CD14-positive monocyte (primary cell): ENCODE data around the gene SLFN12L. TPM values are rescaled to one million over a fixed set of nuclear protein-coding genes. Genes with fewer than 3 reads are reported as not detected.
"Not testable (repeated sequence)": the region's sequence is repeated elsewhere in the genome, so short reads cannot be mapped to it uniquely, and the experiment has no call there.

Experiments used
- DNase-seq, 3 donors: peaks; one replicate each; pipeline ENCODE4 v3.0.0-alpha.2; 2011 to 2022
- H2AFZ ChIP-seq: 2 replicates; pipeline ENCODE4 v1.6.0; 2012; ENCODE audit warnings: mild to moderate bottlenecking, low read depth, low read length, inconsistent platforms; ENCODE audit not compliant: insufficient read depth, poor library complexity, severe bottlenecking
- H3K27ac ChIP-seq, 2 donors: 1 replicate in 1 of 2; 2 replicates in 1 of 2; pipeline ENCODE4 v1.5.1; 2012 to 2013; ENCODE audit warnings: low read length in 2 of 2, control low read depth in 1 of 2, inconsistent platforms in 1 of 2, low read depth in 1 of 2, mild to moderate bottlenecking in 1 of 2
- H3K27me3 ChIP-seq, 2 donors: one replicate each; pipeline versions ENCODE4 v1.6.0 to v1.6.1; 2011 to 2013; ENCODE audit warnings: low read length in 2 of 2; ENCODE audit not compliant: control insufficient read depth in 2 of 2, insufficient read depth in 2 of 2
- H3K36me3 ChIP-seq, 2 donors: replicated peaks in 1 of 2; 1 replicate in 1 of 2; 2 replicates in 1 of 2; pipeline versions ENCODE4 v1.5.1 to v1.6.1; 2012 to 2013; ENCODE audit warnings: low read length in 2 of 2, control low read depth in 1 of 2, inconsistent platforms in 1 of 2, mild to moderate bottlenecking in 1 of 2; ENCODE audit not compliant: insufficient read depth in 2 of 2, control insufficient read depth in 1 of 2
- H3K4me1 ChIP-seq, 2 donors: 1 replicate in 1 of 2; 2 replicates in 1 of 2; pipeline versions ENCODE4 v1.5.1 to v1.6.1; 2012 to 2013; ENCODE audit warnings: low read length in 2 of 2, control low read depth in 1 of 2, inconsistent platforms in 1 of 2, mild to moderate bottlenecking in 1 of 2, moderate library complexity in 1 of 2; ENCODE audit not compliant: insufficient read depth in 2 of 2, control insufficient read depth in 1 of 2
- H3K4me2 ChIP-seq: replicated peaks from 2 replicates; pipeline ENCODE3; 2012; ENCODE audit warnings: low read length, moderate library complexity, mild to moderate bottlenecking; ENCODE audit not compliant: poor library complexity, severe bottlenecking; ENCODE audit errors: extremely low read depth
- H3K4me3 ChIP-seq, 3 experiments: fragments of 200-600 bp in 1 of 3; sonication (generic) in 1 of 3; replicated peaks in 1 of 3; 1 replicate in 2 of 3; 2 replicates in 1 of 3; pipeline ENCODE4 v1.5.1; 2011 to 2013; ENCODE audit warnings: low read length in 3 of 3, mild to moderate bottlenecking in 3 of 3, control low read depth in 2 of 3, low read depth in 2 of 3, inconsistent platforms in 1 of 3, moderate library complexity in 1 of 3
- H3K79me2 ChIP-seq: 2 replicates; pipeline ENCODE4 v1.6.0; 2012; ENCODE audit warnings: mild to moderate bottlenecking, control low read depth, inconsistent platforms, low read length, moderate library complexity; ENCODE audit not compliant: insufficient read depth
- H3K9ac ChIP-seq: 2 replicates; pipeline ENCODE4 v1.6.0; 2017; ENCODE audit warnings: low read length, mild to moderate bottlenecking; ENCODE audit not compliant: insufficient read depth, poor library complexity, severe bottlenecking
- H3K9me3 ChIP-seq, 2 donors: replicated peaks in 1 of 2; 1 replicate in 1 of 2; 2 replicates in 1 of 2; pipeline versions ENCODE4 v1.5.1 to v1.6.1; 2012 to 2013; ENCODE audit warnings: low read length in 2 of 2, control low read depth in 1 of 2; ENCODE audit not compliant: control insufficient read depth in 1 of 2, insufficient read depth in 1 of 2
- H4K20me1 ChIP-seq: 2 replicates; pipeline ENCODE4 v1.6.0; 2012; ENCODE audit warnings: mild to moderate bottlenecking, low read length, control low read depth, moderate library complexity; ENCODE audit not compliant: insufficient read depth
- H3K27ac Mint-ChIP-seq, 7 donors: one replicate each; pipeline ENCODE4 v1.8.0; 2020; ENCODE audit warnings: mild to moderate bottlenecking in 7 of 7, mixed read lengths in 7 of 7, moderate library complexity in 6 of 7, inconsistent platforms in 2 of 7
- H3K27me3 Mint-ChIP-seq, 3 donors: one replicate each; pipeline ENCODE4 v1.8.0; 2021 to 2022; ENCODE audit warnings: low read depth in 3 of 3, mild to moderate bottlenecking in 3 of 3, mixed read lengths in 3 of 3, moderate library complexity in 3 of 3, inconsistent platforms in 1 of 3
- H3K36me3 Mint-ChIP-seq, 2 donors: one replicate each; pipeline ENCODE4 v1.8.0; 2020; ENCODE audit warnings: mixed read lengths in 2 of 2, inconsistent platforms in 1 of 2, mild to moderate bottlenecking in 1 of 2
- H3K4me1 Mint-ChIP-seq: one replicate; pipeline ENCODE4 v1.8.0; 2020; ENCODE audit warnings: mild to moderate bottlenecking, mixed read lengths
- H3K4me3 Mint-ChIP-seq, 2 donors: one replicate each; pipeline ENCODE4 v1.8.0; 2020; ENCODE audit warnings: mild to moderate bottlenecking in 2 of 2, mixed read lengths in 2 of 2, moderate library complexity in 1 of 2
- H3K9me3 Mint-ChIP-seq, 7 donors: one replicate each; pipeline ENCODE4 v1.8.0; 2020 to 2022; ENCODE audit warnings: mixed read lengths in 7 of 7, mild to moderate bottlenecking in 6 of 7, moderate library complexity in 6 of 7, inconsistent platforms in 2 of 7
- CTCF ChIP-seq: fragments of 200-600 bp; IDR thresholded peaks from one replicate; pipeline ENCODE4 v1.8.0; 2022; ENCODE audit warnings: antibody characterized with exemption, mild to moderate bottlenecking
- WGBS: methylation state at CpG from one replicate; pipeline ENCODE4 v1.1.5; 2013; ENCODE audit warnings: missing lambda C conversion rate; ENCODE audit not compliant: insufficient coverage; 5-methylcytosine and 5-hydroxymethylcytosine counted together
- intact Hi-C, 2 donors: fragments of 100-400 bp; cut with micrococcal nuclease; formaldehyde crosslinking; loops; one replicate each; pipeline versions ENCODE4 v1.15.0 to v1.15.1; 2023
- polyA plus RNA-seq, 3 donors: library from polyadenylated mRNA; depleted of rRNA in 1 of 3; unstranded in 2 of 3; stranded (reverse) in 1 of 3; fragments of 300-500 nt in 2 of 3; fragments of >200 nt in 1 of 3; fragmentation: Illumina TruSeq in 2 of 3; gene quantifications; 1 replicate in 2 of 3; 2 replicates in 1 of 3; pipeline ENCODE4 v1.2.3, GENCODE V29; 2012 to 2021

The SLFN12L gene
- polyA plus RNA-seq, 3 donors: 0.14 to 0.25 (median 0.24) TPM

GRCh38 chr17:35510052-35510451 is 27.4 kb downstream of the SLFN12L start:
- no peak for TF ChIP-seq CTCF
- H3K9me3 Mint-ChIP-seq: peaks cover 7 to 28% (median 15%) of the 10 kb centered on the region in 7 donors
- peaks cover 1% of the 10 kb centered on the region for H3K4me1 Mint-ChIP-seq
- intact Hi-C loops: no loop called here
- DNase-seq: no peak
- H3K4me3 Mint-ChIP-seq: no peak overlapping the region
- Histone ChIP-seq H3K36me3 (no peaks in the 10 kb centered on the region), H3K27ac (no peak overlapping the region), H3K9me3 (peaks cover 8 to 9% of the 10 kb centered on the region in 2 donors), H3K4me2 (no peak overlapping the region), H3K4me3 (no peak overlapping the region), H4K20me1 (no peaks in the 10 kb centered on the region), H3K27me3 (peaks cover 2 to 16% of the 10 kb centered on the region in 2 donors), H3K4me1 (no peaks in the 10 kb centered on the region), H3K9ac (no peak overlapping the region), H3K79me2 (no peaks in the 10 kb centered on the region), H2AFZ (no peak overlapping the region)
- H3K36me3 Mint-ChIP-seq: no peaks in the 10 kb centered on the region
- peaks cover 9 to 23% (median 17%) of the 10 kb centered on the region in 3 donors for H3K27me3 Mint-ChIP-seq
- WGBS: 100% methylated on average over 1 of the region's 2 CpGs
- peak overlapping the region in 1 of 7 donors; percentile 63 for H3K27ac Mint-ChIP-seq

GRCh38 chr17:35507714-35508113 is 29.8 kb downstream of the SLFN12L start:
- H3K4me3 ChIP-seq, H3K9ac ChIP-seq, H3K4me2 ChIP-seq, H3K4me1 Mint-ChIP-seq, DNase-seq, H3K27ac Mint-ChIP-seq, H3K36me3 ChIP-seq, H3K27me3 ChIP-seq, H3K27ac ChIP-seq, H2AFZ ChIP-seq, H4K20me1 ChIP-seq, H3K79me2 ChIP-seq, H3K4me3 Mint-ChIP-seq, H3K36me3 Mint-ChIP-seq, H3K4me1 ChIP-seq, H3K9me3 ChIP-seq, intact Hi-C loops: not testable (repeated sequence)
- 89% methylated on average over 2 of the region's 3 CpGs for WGBS
- H3K27me3 Mint-ChIP-seq: peaks cover 16 to 25% (median 18%) of the 10 kb centered on the region in 3 donors
- H3K9me3 Mint-ChIP-seq: peaks cover 7 to 27% (median 15%) of the 10 kb centered on the region in 7 donors
